HepG2 (cell line): ENCODE data around the gene AZU1. TPM values are rescaled to one million over a fixed set of nuclear protein-coding genes. Genes with fewer than 3 reads are reported as not detected.

Experiments
- AFF4 ChIP-seq: sonication (generic); formaldehyde crosslinking; IDR thresholded peaks from 2 replicates; pipeline ENCODE4 v1.4.0; 2020; ENCODE audit warnings: missing genetic modification reagents
- ARNT2 ChIP-seq: sonication (generic); formaldehyde crosslinking; IDR thresholded peaks from 2 replicates; pipeline ENCODE4 v1.8.0; 2022; ENCODE audit warnings: mild to moderate bottlenecking, low read depth, missing genetic modification reagents, moderate library complexity
- CSRNP1 ChIP-seq: sonication (generic); formaldehyde crosslinking; IDR thresholded peaks from 2 replicates; pipeline ENCODE4 v1.8.1; 2023; ENCODE audit warnings: mild to moderate bottlenecking, missing genetic modification reagents
- ELK4 ChIP-seq: sonication (generic); formaldehyde crosslinking; IDR thresholded peaks from 2 replicates; pipeline ENCODE4 v1.9.0; 2021; ENCODE audit warnings: missing genetic modification reagents, borderline replicate concordance
- ERF ChIP-seq: IDR thresholded peaks from 2 replicates; pipeline ENCODE4 v1.6.1; 2018; ENCODE audit warnings: missing biosample characterization, missing genetic modification reagents
- EZH2 ChIP-seq: conservative IDR thresholded peaks from 2 replicates; pipeline ENCODE4 v1.6.1; 2012; ENCODE audit warnings: mild to moderate bottlenecking, low read depth, low read length, moderate library complexity
- PRMT3 ChIP-seq: sonication (generic); formaldehyde crosslinking; IDR thresholded peaks from 2 replicates; pipeline ENCODE4 v1.8.1; 2022; ENCODE audit warnings: low read depth, mild to moderate bottlenecking, moderate library complexity, missing genetic modification reagents, borderline replicate concordance
- RARA ChIP-seq: IDR thresholded peaks from 2 replicates; pipeline ENCODE4 v1.6.1; 2016; ENCODE audit warnings: missing genetic modification reagents, missing compliant biosample characterization
- SP4 ChIP-seq: sonication (generic); formaldehyde crosslinking; IDR thresholded peaks from 2 replicates; pipeline ENCODE4 v1.8.1; 2023; ENCODE audit warnings: mild to moderate bottlenecking, missing genetic modification reagents
- TFDP2 ChIP-seq: sonication (generic); formaldehyde crosslinking; IDR thresholded peaks from 2 replicates; pipeline ENCODE4 v1.4.0; 2020; ENCODE audit warnings: missing genetic modification reagents
- U2AF1 ChIP-seq: fragments of 200-400 bp; formaldehyde crosslinking; optimal IDR thresholded peaks from 2 replicates; pipeline ENCODE3; 2017; ENCODE audit warnings: mild to moderate bottlenecking, low read depth, low read length
- ZBTB26 ChIP-seq: IDR thresholded peaks from 2 replicates; pipeline ENCODE4 v1.6.1; 2016; ENCODE audit warnings: missing compliant biosample characterization, missing genetic modification reagents, borderline replicate concordance
- ZBTB7B ChIP-seq: sonication (generic); formaldehyde crosslinking; IDR thresholded peaks from 2 replicates; pipeline ENCODE4 v1.4.0; 2020; ENCODE audit warnings: missing genetic modification reagents
- ZNF232 ChIP-seq: sonication (generic); formaldehyde crosslinking; IDR thresholded peaks from 2 replicates; pipeline ENCODE4 v1.4.0; 2020; ENCODE audit warnings: missing genetic modification reagents, borderline replicate concordance
- ZNF326 ChIP-seq: sonication (generic); formaldehyde crosslinking; IDR thresholded peaks from 2 replicates; pipeline ENCODE4 v1.4.0; 2020; ENCODE audit warnings: missing genetic modification reagents, borderline replicate concordance
- ZNF704 ChIP-seq: sonication (generic); formaldehyde crosslinking; IDR thresholded peaks from 2 replicates; pipeline ENCODE4 v1.8.1; 2023; ENCODE audit warnings: mild to moderate bottlenecking, inconsistent platforms, moderate library complexity, missing genetic modification reagents, borderline replicate concordance
- ZNF724P ChIP-seq: sonication (generic); formaldehyde crosslinking; IDR thresholded peaks from 2 replicates; pipeline ENCODE4 v1.8.0; 2022; ENCODE audit warnings: missing genetic modification reagents, borderline replicate concordance
- polyA plus RNA-seq, 8 experiments: library from polyadenylated mRNA; depleted of rRNA in 3 of 8; stranded (reverse) in 7 of 8; unstranded in 1 of 8; fragments of >200 nt; fragmentation: Illumina TruSeq in 4 of 8; extraction: Trizol in 4 of 8; gene quantifications; 2 replicates each; pipeline versions ENCODE4 v1.2.1 to v1.2.3, GENCODE V29; 2011 to 2016; ENCODE audit warnings: low read depth in 4 of 8, missing spikeins in 1 of 8, mixed read lengths in 1 of 8; ENCODE audit not compliant: insufficient read depth in 1 of 8
- total RNA-seq, 5 experiments: library from RNA; depleted of rRNA; stranded (reverse); fragments of >200 nt; fragmentation: Illumina TruSeq; extraction: Trizol; gene quantifications; 2 replicates each; pipeline ENCODE4 v1.2.3, GENCODE V29; 2016; ENCODE audit warnings: low read depth in 1 of 5

Gene AZU1
- total and polyA plus RNA-seq, 2 of the 13 experiments (the other 11 are each of a cell fraction or from before 2014, with no cell fraction given), result not detected

GRCh38 chr19:796692-797527, 30.7 kb upstream of the AZU1 start, which contains the start of gene PTBP1 (continued):
- no peak; the same call in 1 of the 2 replicates for TF ChIP-seq ZBTB26 (CRISPR knock-in tag)
- 0 out of 2 replicates have a peak, but pooled peaks have one; percentile 34 for TF ChIP-seq RARA (CRISPR knock-in tag)
- peak; percentile 95 for TF ChIP-seq SP4 (CRISPR knock-in tag)
- TF ChIP-seq PRMT3 (CRISPR knock-in tag), result no peak
- TF ChIP-seq EZH2, result no peak
- no peak for TF ChIP-seq AFF4 (CRISPR knock-in tag)
- no peak for TF ChIP-seq ZNF724P (CRISPR knock-in tag)
- TF ChIP-seq TFDP2 (CRISPR knock-in tag), result peak; percentile 96
- TF ChIP-seq ARNT2 (CRISPR knock-in tag), result peak; percentile 39; the same call in 1 of the 2 replicates
- no peak for TF ChIP-seq U2AF1
- peak; percentile 16; the same call in 1 of the 2 replicates for TF ChIP-seq ZBTB7B (CRISPR knock-in tag)
- TF ChIP-seq ZNF704 (CRISPR knock-in tag), result no peak
- TF ChIP-seq CSRNP1 (CRISPR knock-in tag), result peak; percentile 66; the same call in 1 of the 2 replicates
- TF ChIP-seq ZNF232 (CRISPR knock-in tag), result no peak; the same call in 1 of the 2 replicates
- no peak for TF ChIP-seq ERF (CRISPR knock-in tag)
- no peak for TF ChIP-seq ZNF326 (CRISPR knock-in tag)
- TF ChIP-seq ELK4 (CRISPR knock-in tag), result no peak
